Stimulated activated CD4-positive, alpha-beta T cell treated with anti-CD3 and anti-CD28 coated beads, Interleukin-2, amount 100 ng/mL, for 48 hours (primary cell): Measurements from ENCODE around the gene CERS3.

ENCODE experiments used
- DNase-seq, 2 donors: peaks; one replicate each; pipeline ENCODE4 v3.0.0-alpha.2; 2020

CERS3 gene

DNA sequence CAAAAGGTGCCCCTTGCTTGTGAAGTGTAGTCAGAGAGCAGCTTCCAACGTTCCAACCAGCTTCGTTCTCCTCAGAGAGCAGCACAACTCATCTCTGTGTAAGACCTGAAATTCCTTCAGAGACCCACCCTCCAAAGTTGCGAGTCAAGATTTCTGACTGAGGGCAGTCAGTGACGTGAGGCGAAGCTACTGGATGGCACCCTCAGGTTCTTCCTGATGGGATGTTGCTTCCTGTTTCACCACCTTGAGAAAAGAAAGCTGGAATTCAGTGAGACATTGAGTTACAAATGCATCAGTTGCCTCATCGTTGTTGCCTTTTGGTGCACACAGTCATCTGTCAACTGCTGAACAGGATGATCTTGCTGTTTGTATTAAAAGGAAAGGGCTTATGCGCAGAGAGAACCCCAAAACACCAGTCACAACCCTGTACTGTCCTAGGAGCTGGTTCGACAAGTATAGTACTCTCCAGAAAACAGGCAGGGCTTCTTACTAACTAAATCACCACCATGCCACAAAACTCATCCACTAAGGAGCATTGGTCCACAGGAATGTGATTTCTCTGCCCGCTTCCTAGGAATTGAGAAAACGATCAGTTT lies at the start of gene CERS3:
CERS3 (minus strand) TSS at position 118 of the 596 bp plus-strand sequence. CDS start 27,101 bp downstream, outside the sequence.
- no peak for DNase-seq

DNA sequence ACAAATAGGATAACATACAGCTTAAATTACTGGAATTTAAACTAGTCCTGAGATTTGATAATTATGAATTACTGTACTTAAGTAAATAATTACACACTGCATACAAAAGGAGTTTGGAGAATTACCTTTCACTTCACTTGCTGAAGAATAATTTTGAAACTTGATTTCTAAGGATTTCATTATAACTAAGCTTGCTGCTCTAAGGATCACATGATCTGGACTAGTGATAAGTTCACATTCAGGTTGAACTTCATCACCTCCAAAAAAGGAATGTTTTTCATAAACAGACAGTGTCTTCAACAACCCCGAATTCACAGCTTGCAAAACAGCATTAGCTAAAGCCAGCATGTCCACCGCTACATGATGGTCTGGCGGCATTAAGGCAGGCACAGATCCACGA lies 44.8 kb upstream of the CERS3 start:
- DNase-seq: no peak

DNA sequence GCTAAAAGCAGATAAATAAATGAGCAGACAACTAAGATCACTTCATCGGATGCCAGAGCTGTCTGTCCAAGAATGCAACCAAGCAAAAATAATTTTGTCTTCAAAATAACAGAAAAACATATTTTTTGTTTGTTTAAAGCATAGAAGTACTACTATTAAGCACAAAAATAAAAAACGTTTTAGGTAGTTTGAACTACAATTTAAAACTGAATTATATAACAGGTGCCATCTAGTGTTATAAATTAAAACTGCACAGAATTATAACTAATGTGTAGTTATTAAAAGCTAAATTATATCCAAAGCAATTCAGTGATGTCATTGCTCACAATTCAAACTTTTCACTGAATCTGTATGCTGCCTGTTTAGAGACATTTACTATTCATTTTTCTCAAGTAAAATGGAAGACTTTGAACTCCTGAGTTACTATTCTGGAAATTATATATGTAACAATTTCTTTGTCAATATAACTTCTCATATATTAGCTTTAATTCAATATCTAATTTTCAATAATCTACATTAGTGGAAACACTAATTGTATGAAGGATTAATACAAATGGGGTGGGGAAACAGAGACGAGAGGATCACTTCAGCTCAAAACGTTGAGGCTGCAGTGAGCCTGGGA lies 43.7 kb upstream of the CERS3 start:
- DNase-seq: no peak

DNA sequence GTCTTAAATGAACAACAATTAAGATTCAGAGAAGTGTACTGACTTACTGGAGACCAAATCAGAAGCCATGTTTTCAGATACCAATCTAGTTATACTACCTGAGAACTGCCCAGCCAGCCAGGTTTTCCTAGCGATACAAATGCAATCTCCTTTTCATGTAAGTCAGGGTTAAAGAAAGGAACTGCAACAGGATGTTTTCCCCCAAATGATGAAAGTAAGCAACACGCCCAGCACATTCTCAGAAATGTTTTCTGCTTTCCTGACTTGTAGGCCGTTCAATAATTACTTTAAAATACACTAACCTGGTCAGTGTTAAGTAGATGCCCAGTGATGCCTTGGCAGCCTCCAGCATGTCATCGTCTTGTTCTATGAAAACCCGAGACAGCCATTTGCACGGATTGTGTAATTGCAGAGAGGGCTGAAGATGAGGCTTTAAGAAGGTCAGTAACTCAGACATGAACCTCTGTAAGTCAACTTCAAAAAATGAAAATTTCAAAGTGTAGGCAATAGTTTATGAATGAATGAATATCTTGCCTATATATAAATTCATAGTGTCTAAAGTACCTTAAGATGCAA lies 42.9 kb upstream of the CERS3 start:
- no peak for DNase-seq

DNA sequence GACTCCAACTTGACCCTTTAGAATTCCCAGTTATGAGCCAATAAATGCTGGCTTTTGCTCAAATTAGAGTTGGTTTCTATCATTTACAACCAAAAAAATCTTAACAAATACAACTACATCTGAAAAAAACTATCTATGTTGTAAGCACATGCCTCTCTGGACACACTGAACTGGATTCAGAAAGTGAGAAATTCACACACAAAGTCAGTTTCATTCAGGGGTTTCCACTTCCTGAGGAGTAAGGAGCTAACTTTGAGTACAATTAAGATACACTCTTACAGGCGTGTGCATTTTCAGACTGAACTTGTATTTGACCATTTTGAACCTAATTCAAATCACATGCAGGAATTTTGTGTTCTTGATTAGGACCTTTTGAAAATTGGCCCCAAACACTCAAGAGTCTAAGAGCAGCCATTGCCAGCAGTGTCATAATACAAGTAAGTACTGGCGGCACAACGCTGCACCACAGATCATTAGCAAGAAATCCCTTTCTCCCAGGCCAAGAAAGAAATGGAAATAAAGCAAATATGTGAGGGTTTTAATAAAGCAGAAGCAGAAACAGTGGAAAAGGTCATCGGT lies 42.1 kb upstream of the CERS3 start:
- DNase-seq: no peak

DNA sequence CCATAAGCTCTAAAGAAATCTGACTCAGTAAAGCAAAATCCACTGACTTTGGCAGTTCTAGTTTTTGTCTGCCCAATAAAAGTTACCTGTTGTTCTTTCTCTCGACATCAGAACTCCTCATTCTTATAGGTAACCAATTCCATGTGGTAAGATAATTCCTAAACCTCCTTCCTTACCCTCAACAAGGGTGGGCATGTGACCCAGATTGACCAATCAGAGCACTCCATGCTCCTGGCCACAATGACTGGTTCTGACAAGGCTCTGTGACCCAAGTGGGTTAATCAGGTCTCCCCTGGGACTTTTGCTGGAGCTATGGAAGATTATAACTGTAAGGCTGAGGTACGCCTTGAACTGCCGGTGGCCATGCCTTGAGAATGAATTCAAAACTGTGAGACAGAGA lies 41.5 kb upstream of the CERS3 start:
- no peak for DNase-seq

DNA sequence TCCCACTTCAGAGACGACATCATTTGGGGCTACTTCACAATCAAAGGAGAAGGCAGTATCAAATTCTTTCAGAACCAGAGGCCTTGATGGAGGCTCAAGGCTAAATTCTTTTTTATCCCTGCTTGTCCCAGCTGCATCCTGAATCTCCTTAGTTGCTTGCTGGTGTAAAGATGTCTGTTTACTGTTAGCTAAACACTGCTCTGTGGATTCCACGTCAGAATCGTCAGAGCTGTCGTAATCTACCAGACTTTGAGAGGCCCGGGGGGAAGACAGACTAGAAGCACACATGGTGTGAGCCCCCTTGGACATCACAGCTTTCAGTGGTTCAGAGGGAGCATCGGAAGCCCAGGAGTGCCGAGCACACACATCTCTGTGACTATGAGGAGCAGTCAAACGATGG lies 40.6 kb upstream of the CERS3 start:
- no peak for DNase-seq

DNA sequence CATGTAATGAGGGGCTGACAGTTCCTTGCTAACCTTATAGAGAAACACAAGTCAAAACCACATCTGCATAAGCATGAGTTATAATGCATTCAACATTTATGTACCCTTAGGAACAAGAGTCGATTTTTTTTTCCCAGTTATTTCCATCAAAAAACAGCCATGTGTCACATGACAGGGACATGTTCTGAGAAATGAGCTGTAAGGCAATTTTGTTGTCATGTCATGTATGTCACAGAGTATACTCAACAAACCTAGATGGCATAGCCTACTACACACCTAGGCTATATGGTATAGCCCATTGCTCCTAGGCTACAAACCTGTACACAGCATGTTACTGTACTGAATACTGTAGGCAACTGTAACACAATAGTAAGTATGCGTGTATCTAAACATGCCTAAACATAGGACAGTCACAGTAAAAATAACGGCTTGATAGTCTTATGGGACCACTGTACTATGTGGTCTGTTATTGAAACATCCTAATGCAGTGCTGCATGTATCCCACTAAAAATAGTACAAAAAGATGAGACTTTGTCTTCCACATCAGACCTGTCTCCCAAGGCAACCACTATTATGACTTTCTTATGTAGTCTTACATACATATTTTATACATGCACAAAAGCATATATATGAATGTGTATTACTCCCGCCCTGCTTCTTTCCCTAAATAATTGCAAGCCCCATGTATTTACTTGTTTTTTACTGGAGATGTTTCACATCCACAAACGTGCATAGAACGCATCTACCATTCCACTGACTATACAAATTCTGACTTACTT lies 38.3 kb upstream of the CERS3 start:
- no peak for DNase-seq

DNA sequence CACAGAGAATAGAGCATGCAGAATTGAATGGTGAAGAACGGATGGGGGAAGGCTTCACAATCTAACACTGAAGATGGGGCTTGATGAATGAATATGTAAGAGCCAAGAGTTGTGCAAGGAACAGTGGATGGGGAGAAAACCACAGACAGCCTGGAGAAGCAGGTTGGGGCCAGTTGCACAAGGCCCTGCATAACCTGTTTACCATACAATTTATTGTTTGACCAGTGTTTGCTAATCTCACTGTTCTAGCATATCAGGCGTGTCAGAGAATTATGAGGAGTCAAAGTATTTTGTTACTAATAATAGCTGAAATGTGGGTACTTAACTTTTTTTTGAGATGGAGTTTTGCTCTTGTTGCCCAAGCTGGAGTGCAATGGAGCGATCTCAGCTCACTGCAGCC lies 36.8 kb upstream of the CERS3 start:
- no peak for DNase-seq

DNA sequence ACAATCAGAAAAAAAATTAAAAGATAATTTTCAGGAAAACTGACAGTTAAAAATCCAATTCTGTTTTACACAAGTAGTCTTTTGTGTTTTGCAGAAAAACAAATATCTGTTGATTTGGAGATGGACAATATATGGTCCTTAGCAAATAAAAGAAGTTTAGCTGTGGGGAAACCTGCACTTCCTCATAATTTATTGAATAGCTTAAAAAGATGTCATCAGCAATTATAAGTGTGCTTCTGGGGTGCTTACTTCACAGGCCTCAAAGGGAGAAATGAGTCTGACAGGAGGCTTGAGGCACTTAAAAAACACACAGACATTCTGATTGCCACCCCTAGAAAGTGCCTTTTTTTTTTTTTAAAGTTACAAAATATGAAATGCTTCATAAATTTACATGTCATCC lies 31.6 kb upstream of the CERS3 start:
- DNase-seq: no peak

DNA sequence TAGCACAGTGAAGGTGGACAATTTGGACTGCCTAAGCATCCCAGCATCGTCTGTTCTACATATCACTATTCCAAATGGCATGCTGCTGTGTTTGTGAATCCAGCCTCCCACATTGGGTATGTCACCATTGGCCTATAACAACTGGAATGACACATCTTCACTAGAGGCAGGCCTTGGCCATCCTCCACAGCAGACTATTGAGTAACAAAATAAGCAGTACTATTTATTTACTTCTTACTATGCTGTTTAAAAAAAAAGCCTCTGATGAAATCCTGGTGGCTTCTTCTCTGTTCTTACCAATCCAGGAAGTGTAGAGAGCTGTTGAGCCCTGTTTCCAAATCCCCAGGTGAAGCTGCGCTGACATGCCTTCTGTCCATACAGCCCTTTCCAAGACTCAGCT lies 30.6 kb upstream of the CERS3 start:
- no peak for DNase-seq

DNA sequence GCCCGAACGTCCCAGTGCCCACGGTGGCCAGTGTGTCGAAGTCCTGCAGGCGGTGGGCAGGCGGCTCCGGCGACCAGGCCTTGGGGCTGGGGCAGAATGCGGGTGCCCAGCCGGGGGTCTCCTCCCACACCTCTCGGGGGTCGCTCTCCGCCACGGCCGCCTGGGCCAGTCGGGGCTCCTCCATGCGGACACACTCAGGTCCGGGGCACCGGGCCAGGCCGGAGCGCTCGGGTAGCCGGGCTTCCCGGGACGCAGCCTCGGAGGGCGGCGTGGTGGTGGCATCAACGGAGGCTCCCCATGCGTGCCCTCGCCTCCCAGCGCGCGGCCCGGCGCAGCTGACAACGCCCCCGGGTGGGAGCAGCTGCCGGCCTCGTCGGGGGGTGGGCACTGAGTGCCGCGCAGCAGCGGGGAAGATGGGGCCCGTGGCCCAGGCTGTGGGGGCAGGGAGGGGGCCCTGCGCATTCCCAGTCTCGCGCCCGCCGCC lies 30.1 kb upstream of the CERS3 start:
- DNase-seq: no peak

DNA sequence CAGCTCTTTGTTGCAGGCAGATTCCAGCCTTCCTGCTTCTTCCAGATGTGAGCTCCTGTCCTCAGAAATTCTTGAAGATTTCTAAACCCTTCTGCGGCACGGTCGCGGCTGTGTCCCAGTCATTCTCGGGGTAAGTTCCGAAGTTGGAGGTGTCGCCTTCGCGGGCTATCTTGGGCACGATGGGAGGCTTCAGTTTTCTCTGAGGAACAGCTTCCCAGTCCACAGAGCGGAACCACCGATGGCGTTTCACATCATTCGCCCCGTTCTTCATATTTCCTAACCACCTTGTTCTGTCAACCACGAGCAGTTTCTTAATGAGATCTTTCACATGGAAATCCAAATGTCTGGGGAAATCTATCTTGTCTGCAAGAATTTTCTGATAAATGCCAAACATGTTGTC lies 24.7 kb upstream of the CERS3 start:
- DNase-seq: no peak

DNA sequence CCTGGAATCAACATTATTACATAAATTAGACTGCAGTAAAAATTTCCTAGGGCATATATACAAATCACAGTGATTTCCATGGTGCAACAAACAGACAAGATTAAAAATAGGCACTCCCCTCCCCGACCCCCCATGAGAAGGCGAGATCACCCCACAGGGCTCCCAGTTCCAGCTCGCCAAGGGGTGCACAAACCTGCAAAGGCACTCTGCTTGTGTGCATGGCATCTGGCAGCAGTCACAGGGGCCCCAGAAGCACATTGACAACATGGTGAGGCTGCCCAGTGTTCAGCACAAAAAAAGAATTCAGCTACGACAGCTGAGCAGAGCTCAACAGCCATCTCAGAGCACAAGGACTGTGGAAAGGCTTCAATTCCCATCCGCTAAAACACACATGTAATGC lies 19.2 kb upstream of the CERS3 start:
- no peak for DNase-seq

DNA sequence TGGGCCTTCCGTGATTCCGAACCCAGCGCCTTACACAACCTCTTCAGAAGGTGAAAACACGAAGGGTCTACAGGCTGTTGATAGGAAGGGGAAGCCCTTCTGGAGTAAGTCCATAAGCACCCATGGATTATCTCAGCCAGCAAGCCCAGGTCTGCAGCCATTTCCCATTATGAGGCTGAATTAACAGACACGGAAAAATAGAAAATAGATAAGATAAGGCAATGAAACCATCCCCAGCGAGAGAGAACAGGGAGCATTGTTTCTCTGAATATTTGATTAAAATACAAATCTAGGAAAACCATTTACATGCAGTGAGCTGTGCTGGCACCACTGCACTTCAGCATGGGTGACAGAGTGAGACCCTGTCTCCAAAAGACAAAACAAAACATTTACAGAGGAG lies 16.2 kb upstream of the CERS3 start:
- no peak for DNase-seq

DNA sequence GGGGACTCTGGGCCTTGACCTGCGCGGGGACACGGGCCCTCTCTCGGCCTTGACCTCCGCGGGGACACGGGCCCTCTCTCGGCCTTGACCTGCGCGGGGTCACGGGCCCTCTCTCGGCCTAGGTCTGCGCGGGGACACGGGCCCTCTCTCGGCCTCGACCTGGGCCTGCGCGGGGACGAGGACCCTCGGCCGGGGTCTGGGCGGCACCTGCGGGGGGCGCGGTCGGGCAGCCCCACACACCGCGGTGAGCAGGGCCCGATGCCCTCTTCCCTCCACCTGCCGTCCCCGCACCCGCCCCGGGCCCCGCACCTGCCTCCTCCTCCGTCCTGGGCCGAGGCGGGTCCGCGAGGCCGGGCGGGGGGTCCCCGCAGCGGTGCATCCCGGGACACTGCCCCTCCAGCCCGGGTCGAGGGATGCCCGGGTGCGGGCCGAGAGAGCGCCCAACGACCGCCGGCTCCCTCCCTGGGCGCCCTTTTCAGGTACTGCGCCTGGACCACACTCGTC lies 15.6 kb upstream of the CERS3 start:
- DNase-seq: no peak

DNA sequence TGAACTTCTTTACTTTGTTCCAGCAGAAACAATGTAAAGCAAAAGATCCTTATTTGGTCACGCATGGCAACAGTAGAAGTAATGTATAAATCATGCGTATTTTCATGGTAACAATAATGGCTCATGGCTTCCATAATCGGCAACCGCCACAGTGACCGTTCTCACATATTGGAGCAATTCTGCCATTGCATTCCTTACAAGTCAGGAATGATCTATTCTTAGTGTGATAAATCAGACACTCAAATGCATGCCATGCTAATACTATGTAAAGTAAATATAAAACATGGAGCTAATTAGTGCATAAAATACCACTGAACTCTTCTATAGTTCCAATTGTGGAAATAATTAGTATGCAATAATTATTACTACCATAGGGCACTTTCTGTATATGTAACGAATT lies 13.5 kb upstream of the CERS3 start:
- no peak for DNase-seq

DNA sequence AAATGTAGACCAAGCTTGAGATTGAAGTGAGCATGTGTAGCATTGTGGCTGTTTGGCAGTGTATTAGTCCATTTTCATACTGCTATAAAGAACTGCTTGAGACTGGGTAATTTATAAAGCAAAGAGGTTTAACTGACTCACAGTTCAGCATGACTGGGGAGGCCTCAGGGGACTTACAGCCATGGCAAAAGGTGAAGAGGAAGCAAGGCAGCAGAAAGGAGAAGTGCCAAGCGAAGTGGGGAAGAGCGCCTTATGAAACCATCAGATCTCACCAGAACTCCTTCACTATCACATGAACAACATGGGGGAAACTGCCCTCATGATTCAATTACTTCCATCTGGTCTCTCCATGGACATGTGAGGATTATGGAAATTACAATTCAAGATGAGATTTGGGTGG lies 8.6 kb upstream of the CERS3 start:
- DNase-seq: no peak

DNA sequence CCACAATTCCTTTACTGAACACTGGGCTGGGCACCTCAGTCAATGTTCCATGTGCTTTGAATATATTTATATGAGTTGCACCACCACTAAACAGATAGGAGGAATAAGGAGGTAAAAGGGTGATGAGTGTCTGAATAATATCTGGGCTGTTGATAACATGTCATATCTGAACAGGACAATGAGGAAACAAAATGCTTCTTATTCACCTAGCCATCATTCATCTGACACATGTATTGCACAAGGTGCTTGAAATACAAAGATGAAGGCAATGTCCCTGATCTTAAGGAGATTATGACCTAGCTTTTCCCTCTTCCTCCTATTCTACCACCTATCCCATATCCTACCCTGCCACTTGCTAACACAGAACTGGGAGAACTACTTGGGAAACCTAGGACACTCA lies 8.0 kb upstream of the CERS3 start:
- no peak for DNase-seq

DNA sequence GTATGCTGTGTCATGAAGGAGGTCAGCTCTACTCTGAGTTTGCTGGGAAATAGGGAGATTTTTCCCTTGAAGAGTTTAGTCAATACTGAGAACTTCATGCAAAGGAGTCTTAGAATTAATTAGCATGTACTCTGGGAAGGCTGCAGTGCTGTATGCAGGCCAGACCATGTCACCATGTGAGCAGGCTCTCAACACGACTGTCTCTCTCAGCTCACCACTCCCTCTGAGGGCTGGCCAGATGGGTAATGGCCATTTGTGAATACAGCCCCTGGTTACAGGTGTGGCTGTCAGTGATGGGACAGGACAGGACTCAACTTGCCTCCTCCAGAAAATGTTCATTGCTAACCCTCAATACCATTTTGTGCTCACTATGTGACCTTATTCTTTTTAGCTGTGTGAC lies 5.1 kb upstream of the CERS3 start:
- DNase-seq: no peak

DNA sequence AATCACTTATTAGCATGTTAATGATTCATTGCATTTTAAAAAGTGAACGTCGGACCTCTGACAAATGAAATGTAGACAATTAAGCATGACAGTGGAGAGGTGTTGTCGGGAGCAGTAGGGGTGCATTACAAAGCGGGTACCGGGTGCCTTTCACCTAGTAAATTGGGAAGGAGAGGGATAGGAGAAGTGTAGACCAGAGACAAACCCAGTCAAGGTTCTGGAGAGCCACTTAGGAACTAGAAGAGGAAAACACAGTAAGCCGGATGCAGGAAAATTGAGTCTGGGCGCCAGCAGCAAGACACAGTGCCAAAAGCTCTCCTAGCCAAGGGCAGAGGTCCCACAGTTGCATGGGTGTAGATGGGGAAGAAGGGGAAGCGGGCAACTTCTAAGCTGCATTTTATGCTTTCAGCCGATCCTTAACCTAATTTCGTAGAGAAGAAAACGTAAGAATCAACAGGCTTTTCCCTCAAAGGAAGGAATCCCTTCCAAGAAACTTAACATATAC lies 3.1 kb upstream of the CERS3 start:
- DNase-seq: no peak

DNA sequence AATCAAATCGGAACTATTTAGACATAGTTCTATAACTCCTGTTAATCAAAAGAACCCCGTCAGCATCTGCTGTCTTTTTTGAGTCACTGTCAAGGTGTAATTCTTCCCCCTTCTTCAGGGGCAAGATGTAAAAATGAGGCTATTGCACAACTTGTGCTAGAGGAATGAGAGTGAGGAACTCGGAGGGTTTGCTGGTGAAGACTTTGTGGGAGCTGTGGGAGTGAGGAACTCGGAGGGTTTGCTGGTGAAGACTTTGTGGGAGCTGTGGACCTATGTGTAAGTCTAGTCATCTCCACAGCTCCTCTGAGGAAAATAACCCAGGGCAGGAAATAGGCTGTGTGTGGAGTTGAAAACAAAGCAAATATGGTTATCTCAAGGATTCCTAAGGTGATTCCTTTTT lies 2.5 kb upstream of the CERS3 start:
- no peak for DNase-seq

DNA sequence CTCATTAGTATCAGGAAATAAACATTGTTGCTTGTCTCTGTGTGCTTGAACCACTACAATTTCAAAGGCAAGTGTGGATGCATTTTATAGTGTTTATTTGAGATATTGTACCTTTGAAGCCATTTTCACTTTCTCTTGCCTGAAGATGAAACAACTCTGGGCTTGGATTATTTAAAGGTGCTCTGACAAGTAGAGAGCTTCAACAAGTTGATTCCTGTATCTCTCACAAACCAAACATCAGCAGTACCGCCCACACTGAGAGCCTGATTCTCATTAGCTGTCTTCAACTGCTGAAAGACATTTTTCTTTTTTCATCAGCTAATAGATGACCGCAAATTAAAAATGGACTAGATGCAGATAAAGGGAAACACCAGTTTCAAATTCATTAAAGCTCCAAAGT lies 806 bp upstream of the CERS3 start:
- no peak for DNase-seq
